ENCODE data around the gene SLC13A5.
"Not testable (repeated sequence)": the region's sequence is repeated elsewhere in the genome, so short reads cannot be mapped to it uniquely, and the experiment has no call there.

SLC13A5 gene

DNA sequence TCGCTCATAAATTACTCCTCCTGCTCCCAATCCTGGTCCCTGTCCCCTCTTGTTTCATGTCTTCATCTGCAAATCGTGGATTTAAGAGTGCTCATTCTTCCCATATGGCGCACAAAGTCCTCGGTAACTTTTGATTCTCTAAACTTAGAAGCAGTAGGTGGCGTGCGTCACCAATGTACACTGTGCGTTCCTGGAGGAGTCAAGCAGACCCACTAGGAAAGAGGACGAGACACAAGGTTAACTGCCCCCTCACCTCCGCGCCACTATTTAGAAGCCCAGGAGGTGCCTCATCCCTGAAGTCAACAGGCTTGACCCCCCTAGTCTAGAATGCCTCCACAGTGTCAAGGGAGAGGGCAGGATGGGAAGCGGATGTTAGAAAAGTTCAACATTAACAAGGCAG, 2.9 kb downstream of the SLC13A5 start:
- no peak for FAIRE-seq

DNA sequence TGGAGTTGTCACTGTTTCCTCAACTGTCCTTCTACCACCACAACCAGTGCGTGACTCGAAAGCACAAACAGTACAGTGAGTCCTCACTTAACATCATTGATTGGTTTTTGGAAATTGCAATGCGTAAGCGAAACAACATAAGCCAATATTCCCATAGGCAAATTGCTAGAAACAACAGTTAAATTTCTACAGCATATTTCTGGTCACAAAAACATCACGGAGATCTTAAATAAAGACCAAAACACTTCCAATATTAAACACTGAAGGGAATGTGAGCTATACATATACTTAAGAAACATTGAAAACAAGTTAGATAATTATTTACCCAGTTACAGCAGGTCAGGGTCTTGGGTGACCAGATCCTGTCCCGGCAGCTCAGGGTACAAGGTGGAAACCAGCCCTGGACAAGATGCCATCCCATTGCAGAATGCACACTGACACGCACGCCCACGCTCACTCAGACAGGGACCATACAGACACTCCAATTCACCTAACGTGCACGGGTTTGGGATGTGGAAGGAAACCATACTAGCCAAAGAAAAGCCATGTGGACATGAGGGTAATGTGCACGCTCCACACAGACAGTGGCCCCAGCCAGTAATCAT, 4.7 kb downstream of the SLC13A5 start:
- no peak for FAIRE-seq

DNA sequence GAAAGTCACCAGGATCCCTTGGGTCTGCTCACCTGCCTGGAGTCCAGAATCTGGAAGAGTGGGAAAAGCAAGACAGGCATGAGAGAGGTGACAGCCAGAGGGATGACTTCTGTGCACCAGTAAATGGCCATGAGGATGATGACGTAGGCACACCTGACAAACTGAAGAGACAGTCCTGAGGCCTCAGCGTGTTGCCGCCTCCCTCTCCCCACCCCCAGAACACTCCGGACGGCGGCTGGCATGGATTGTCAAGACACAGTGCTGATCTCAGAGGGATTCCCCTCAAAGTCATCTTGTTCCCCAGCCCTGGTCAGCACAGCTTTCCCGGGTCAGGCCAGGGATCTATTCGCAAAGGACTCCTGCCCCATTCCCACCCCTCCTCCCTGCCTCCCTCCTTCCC, 6.2 kb downstream of the SLC13A5 start:
- FAIRE-seq, result no peak

DNA sequence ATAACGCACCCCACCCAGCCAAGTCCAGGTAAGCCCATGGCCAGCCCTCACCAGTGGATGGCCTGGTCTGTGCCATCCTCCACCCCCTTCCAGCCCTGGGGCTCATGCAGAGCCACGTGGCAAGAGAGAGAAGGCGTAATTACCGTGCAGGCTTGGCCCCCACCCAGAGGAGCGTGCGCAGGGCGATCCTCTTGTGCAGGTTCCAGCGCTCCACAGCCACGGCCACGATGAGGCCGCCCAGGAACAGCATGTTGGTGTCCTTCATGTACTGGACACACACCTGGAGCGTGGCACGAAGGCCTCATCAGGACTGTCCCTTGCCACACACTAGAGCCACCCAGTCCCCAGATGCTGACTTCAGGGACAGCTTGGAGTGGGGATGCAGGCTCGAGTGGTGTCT, 6.7 kb downstream of the SLC13A5 start:
- FAIRE-seq, result no peak

DNA sequence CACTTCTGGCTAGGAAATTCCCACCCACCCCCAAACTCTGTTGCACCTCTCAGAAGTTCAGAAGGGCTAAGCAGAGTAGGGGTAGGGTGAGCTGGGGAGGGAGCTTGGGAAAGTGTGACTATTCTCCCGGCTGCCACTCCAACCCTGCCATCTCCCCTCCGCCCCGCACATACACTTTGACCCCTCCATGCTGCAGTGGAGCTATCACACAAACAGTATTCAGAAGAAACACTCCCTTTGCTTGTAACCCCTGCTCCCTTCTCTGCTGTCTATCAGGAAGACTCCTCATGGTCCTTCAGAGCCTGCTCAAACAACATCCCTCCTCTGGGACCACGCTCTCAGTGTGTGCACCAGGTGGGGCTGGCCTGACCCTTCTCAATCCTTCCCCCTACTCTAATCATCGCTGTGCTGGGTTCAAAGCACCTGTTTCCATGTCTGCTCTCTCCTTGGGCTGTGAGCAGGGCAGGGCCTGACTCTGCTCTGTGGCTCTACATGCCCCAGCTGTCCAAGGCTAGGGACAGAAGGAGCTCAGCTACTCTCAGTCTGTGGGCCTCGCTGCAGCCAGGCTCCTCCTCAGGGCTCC, 8.6 kb downstream of the SLC13A5 start:
- FAIRE-seq, result no peak

DNA sequence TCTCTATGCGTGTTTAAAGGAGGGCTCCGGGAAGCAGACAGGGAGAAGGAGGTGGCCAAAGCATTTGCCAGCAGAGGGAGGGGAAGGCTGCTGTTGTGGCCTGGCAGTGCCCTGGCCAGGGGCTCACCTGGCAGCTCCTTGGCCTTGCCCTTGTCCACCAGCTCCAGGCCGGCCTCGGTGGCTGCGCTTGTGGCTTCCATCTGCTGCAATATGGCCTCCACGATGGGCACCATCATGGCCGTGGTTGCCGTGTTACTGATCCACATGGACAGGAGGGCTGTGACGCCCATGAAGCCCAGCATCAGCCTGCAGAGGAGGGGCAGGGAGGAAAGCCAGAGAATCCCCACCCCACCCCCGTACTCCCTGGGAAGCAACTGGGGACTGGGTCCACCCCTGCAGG, 9.4 kb downstream of the SLC13A5 start:
- FAIRE-seq, result no peak

DNA sequence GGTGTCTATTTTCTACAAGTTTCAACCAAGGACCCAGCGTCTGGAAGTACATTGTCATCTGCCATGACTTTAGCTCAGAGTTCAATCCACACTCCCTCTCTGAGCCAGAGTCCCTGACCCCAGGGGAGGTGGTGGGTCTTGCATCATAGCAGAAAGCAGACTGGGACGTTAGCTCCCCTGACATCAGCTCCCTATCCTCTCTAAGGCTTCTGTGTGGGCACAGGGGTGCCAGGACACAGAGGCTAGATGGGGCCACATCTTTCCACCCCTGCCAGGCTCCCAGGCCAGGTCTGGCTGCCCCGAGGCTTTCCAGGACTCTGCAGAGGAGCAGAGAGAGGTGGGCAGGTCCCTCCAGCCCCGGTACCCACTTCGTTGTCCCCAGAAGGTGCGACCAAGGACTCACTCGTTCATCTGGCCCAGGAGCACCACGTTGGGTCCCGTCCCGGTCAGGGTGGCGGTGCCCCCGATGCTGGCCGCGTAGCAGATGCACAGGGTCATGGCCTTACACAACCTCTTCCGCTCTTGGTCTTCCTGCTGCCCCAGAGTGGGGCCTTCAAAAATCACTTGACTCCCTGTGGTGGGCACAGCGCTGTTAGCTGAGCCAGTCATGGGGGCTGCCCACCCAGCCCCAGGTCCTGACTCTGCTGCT, 10.5 kb downstream of the SLC13A5 start:
- no peak for FAIRE-seq

DNA sequence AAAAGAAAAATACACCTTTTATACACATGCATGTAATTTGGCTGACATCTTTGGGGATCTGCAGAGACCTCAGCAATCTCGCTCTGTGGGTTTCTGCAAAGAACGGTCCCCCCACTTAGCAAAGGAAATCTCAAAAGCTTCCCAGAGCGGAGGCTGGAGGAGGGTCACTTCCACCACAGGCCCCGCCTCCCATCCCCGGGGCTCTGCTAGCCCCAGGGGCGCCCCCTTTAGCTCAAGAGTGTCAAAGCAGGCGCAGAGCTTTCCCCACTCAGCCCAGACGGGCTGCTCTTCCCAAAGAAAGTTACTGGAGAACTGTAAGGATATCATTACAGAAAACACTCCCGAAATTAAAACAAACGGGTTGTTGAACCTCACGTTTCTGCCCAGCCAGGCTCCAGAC, 11.4 kb downstream of the SLC13A5 start:
- no peak for FAIRE-seq

DNA sequence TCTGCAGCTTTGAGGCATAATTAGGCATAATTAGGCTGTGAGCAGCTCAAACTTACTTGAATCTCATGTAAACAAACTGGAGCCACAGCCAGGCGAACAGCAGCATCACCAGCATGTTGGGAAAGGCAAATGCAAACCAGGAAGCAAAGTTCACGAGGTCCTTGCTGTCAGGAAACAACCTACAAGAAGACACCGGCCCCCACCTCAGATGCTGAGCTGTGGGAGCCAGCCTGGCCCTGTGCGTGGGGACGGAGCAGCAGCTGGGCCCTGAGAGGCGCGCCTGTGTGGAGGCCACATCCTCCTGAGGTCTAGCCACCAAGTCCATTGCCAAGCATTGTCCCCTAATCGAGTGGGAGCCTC, 12.2 kb downstream of the SLC13A5 start:
- no peak for FAIRE-seq

DNA sequence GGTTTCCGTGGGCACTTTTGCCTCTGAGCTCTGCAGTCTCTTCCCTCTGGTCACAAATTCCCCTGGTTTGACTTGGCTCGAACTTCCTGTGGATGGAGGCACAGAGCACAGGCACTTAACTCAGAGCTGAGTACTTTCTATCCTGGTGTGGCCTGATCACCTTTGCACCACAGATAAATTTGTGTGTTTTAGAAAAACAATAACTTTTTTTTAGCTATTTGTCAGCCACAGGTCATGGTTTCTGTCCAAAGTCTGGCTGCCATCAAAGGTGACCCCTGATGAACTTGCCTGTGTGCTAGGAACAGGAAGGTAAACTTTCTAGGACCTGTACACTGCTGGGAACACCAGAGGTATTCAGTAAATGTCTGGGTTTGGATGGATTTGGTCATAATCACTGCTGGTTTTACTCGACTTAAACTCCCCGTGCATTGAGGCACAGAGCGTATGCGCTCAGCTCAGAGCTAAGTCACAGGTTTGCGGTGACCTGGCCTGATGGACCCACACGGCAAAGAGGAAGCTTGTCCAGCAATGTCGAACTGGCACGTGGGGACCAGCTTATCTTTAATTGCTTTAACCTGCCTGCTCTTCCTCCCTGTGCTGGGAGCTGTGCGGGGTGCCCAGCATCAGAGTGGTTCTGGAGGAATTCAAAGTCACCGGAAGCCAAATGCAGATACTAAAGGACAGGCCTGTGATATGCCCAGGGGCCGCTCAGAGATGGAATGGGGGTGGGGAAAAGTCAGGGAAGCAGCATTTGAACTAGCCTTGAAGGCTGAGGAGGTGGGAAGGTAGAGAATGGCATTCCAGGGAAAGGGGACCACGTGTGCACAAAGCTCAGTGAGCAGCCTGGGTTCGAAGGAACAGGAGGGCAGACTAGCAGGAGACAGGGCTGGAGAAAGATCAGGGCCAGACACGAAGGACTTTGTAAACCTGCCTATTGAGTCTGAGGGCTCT, 12.9 kb downstream of the SLC13A5 start:
- FAIRE-seq, result no peak

DNA sequence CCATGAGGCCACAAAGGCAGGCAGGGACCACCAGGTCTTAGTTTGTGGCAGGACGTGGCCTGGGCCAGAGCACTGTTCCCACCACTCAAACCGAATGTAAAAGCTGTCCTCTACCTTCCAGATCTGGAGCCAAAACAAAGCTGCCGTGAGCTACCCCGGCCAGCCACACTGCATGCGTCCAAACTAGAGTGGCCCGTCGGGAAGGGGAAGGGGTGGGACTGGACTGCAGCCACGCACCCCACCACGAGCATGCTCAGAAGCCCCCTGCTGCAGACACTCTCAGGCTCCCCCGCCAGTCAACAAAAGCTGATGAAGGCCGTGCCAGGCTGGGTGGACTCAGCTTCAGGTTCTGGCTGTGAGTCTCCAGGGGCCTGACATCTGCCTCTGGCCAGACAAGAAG, 15.2 kb downstream of the SLC13A5 start:
- no peak for FAIRE-seq

DNA sequence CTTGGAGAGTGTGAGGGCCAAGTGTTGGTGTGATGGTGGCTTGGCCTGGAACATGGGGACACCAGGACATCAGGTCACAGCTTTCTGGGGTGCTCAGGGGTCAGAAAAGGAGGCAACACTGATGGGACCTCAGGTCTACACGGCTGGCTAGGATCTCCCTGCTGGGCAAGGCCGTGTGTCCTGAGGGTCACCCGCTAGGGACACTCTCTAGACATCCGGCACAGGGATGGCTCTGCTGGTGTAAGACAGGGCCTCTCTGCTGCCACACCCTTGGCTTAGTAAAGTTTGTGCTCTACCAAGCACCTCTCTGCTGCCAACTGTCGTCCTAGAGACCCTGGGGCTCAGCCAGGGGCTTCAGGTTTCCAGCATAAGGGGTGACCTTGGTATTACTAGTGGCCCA, 16.3 kb downstream of the SLC13A5 start:
- FAIRE-seq, result no peak

DNA sequence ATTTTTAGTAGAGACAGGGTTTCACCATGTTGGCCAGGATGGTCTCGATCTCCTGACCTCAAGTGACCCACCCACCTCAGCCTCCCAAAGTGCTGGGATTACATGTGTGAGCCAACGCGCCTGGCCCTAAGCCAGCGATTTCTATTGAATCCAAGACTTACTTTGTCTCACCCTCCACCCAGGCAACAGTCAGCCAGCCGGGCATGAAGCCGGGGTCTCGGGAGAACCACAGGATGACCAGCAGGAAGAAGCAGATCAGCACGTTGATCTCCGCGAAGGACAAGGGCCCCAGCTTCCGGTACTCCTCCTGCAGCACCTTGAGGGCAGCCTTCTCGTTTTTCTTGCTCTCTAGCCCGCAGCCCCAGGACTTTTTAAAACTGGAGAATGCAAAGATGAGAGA, 17.6 kb downstream of the SLC13A5 start:
- FAIRE-seq, result no peak

DNA sequence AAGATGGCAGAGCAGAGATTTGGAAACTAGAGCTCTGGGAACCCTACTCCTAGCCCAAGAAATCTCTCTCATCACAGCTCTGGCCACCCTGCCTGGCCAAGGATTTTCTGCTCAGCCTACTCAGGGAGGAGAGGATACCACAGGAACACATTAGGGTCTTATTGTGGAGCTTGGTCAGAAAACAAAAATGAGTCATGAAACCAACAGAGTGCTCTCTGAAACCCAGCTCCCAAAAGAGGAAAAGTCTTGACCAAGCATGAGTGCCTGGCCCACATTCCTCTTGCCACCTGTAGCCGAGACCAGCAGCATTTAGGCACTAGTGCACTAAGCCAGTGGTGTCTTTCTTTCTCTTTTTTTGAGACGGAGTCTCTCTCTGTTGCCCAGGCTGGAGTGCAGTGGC, 18.1 kb downstream of the SLC13A5 start:
- no peak for FAIRE-seq

DNA sequence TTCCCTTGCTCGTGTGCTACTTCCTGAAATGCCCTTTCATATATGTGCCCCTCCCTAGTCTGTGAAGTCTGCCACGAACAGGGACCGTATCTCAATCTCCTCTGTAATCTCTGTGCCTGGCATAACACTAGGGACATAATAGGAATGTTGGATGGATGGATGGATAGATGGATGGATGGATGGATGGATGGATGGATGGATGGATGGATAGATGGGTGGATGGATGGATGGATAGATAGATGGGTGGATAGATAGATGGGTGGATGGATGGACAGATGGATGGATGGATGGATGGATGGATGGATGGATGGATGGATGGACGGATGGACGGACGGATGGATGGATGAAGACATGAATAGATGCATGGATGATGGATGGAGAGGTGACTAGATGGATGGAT, 21.2 kb downstream of the SLC13A5 start:
- not testable (repeated sequence) for FAIRE-seq

DNA sequence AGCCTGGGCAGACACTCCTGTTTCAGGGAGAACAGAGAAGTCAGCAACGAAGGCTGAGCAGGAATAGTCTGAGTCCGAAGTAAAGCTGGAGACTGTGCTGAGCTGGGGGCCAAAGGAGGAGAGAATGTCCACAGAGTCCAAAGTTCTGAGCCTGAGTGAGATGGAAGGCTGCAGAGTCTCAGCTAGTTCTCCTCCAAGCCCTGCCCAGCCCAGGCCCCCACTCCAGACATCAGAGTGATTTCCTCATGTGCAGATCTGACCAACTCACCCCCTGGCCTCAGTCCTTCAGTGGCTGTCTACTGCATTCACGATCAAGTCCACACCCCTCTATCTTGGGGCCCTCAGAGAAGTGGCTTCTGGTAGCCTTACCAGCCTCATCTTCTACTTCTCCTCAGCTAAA, 21.6 kb downstream of the SLC13A5 start:
- FAIRE-seq, result no peak

DNA sequence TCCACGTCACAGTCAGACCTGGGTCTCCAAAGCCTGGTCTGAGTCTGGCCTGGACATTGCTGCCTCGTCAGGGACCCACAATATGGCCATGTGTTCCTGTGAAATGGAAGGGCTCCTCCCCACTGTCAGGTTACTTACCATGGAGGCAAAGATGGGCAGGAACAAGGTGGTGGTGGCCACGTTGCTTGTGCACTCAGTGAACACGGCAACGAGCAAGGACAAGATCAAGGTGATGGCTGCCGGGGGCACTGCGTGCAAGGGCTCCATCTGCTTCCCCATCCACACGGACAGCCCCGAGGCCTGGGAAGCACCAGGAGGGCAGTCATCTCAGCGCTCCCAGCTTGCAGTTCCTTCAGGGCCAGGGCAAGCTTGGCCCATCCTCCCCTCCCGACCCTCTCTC, 22.5 kb downstream of the SLC13A5 start:
- no peak for FAIRE-seq

DNA sequence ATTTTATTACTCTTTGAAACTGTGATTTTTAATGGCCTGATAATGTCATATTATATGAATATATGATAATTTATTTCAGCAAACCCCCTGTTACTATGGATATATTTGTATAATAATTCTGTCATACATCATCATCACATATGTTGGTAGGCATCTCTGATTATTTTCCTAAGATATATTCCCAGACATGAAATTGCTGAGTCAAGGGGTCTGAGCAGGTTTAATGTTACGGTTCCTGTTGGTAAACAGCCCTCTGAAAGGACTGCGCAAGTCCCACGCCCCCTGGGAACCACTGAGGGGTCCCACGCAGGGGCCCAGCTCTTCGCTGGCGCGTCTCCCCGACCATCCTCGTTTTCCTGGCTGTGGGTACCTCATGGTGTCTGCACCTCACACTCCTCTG, 24.2 kb downstream of the SLC13A5 start:
- no peak for FAIRE-seq

DNA sequence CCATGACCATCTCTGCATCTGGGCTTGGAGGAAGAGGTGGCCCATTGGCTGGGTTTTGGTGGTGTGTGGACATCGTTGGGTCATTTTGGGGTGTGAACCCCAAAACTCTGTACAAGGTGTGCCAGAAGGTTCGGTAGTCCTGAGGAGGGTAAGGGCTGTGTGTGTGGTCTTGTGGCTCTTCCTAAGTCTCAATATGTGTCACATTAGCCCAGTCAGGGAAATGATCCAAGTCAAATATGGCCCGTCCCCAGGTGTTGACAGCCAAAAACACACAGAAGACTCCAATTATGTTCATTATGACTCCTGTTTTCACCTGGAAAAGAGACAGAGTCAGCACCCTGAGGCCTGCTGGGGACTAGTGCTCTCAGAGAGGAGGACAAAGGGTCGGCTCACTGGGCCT, 27.1 kb downstream of the SLC13A5 start:
- FAIRE-seq, result no peak

DNA sequence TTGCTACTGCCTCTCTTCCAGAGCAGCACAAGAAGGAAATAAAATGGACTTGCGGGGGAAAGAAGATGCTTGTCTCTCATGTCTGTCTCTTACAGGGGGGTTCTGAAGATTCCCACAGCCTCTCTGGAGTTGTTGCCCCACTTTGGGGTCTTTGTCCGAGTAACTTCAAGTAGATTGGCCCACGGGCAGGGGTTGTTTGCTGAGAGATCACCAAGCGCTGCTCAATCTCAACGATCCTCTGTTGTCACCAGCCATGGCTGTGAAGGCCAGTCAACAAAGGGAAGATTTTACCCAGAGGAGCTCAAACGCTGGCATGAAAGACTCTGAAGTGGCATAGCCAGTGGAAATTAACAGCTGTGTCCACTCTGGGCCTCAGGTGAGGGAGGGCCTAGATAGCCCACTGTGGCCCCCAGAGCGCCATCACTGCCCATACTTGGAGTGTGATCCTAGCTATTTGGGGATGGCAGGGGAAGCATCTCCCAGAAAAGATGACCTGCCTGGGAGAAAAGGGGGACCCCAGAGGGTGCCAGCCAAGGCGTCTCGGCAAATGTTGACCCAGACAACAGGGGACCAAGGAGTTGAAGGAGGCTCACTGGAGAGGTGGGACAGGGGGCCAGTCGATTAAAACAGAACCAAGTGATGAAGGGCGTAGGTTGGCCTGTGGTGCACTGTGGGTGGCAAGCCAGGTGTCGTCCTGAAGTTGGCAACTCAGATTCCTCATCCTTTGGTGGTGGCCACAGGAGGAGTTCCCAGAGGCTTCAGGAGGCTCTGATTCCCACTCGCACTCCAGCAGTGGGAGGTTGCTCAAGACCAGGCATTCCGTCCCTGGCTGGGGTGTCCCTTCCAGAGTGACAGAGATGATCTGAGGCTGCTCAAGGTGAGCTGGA, 28.0 kb downstream of the SLC13A5 start:
- no peak for FAIRE-seq

DNA sequence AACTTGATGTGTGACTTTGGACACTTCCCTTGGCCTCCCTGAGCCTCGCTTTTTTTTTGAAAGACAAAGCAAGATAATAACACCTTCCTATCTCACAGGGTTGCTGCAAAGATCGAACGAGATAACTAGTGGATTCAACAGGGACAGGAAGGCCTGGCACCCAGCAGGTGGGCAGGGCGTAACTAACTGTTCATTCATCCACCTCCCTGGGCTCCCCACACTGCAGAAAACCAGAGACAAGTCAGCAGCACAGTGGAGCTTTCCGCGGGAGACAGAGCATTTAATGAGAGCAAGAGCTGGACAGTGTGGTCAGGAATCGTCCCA, 28.7 kb downstream of the SLC13A5 start:
- no peak for FAIRE-seq

DNA sequence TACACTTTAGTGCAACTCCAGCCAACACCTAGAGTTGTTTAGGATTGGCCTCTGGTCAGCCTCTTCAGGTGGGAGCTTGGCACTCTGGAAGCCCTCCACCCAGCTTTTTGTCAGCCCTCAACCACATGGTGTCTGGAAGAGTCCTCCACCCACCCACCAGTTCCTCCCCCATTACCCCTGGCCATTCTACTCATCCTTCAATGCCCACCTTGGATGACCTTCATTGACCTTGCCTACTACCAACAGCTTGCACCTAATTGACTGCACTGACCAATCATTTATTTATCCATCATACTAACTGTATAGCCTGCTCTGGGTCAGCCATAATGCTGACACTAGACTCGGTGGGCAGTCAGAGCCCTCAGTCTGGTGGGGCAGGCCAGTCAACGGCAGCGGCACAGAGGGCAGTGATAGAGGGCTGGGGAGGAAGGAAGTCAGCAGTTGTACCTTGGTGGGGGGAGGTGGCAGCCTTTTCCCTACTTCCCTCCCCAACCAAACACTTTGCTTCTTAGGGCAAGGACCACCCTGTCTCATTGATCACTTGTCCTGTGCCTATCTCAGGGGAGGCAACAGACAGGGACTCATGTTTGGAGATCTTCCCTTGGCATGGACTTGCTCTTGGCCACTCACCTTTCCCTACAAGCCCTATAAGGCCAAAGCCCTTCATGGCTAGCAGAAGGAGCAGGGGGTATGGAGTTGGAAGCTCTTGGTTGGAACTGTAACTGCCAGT, 29.3 kb downstream of the SLC13A5 start:
- FAIRE-seq, result no peak
